ENCODE results near the gene ATXN3L.

The ATXN3L gene

GRCh38 chrX:13309631-13310030 lies 10.2 kb downstream of the ATXN3L start:
- no peaks in the 10 kb centered on the region for H3K9me3 ChIP-seq (ENCODE audit: insufficient read depth, low read length)

GRCh38 chrX:13307041-13307440 lies 12.8 kb downstream of the ATXN3L start:
- H3K9me2 ChIP-seq (replicated peaks; ENCODE audit: insufficient read depth, low read length) = no peaks in the 10 kb centered on the region
- no peak overlapping the region for H2AFZ ChIP-seq (ENCODE audit: low read depth, low read length, severe bottlenecking)
- H3K9ac ChIP-seq (ENCODE audit: low read length) = no peak overlapping the region
- H3K4me3 ChIP-seq (ENCODE audit: insufficient read depth, low read length, poor library complexity, severe bottlenecking) = no peak overlapping the region
- no peaks in the 10 kb centered on the region for H3K9me3 ChIP-seq (ENCODE audit: insufficient read depth, low read length)
- no peaks in the 10 kb centered on the region for H3K36me3 ChIP-seq (ENCODE audit: low read length)
- no peaks in the 10 kb centered on the region for H3F3A ChIP-seq (ENCODE audit: insufficient read depth)
- H3K4me2 ChIP-seq (ENCODE audit: low read depth, low read length, poor library complexity, severe bottlenecking) = no peak overlapping the region
- H3K79me2 ChIP-seq (ENCODE audit: insufficient read depth, low read length) = no peaks in the 10 kb centered on the region
- no peaks in the 10 kb centered on the region for H3K27me3 ChIP-seq (ENCODE audit: low read length)
- no peak overlapping the region for H3K27ac ChIP-seq (ENCODE audit: low read depth, low read length)
- TF ChIP-seq EZH2phosphoT487 (conservative IDR thresholded peaks at IDR 0.05; ENCODE audit: low read length) = no peak
- TF ChIP-seq, protein P1, sequence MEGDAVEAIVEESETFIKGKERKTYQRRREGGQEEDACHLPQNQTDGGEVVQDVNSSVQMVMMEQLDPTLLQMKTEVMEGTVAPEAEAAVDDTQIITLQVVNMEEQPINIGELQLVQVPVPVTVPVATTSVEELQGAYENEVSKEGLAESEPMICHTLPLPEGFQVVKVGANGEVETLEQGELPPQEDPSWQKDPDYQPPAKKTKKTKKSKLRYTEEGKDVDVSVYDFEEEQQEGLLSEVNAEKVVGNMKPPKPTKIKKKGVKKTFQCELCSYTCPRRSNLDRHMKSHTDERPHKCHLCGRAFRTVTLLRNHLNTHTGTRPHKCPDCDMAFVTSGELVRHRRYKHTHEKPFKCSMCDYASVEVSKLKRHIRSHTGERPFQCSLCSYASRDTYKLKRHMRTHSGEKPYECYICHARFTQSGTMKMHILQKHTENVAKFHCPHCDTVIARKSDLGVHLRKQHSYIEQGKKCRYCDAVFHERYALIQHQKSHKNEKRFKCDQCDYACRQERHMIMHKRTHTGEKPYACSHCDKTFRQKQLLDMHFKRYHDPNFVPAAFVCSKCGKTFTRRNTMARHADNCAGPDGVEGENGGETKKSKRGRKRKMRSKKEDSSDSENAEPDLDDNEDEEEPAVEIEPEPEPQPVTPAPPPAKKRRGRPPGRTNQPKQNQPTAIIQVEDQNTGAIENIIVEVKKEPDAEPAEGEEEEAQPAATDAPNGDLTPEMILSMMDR (IDR thresholded peaks at IDR 0.05; ENCODE audit: insufficient read depth, low read length, poor library complexity, severe bottlenecking) = no peak
- H4K20me1 ChIP-seq (ENCODE audit: low read depth, low read length) = no peaks in the 10 kb centered on the region

More at GRCh38 chrX:13309631-13310030, 10.2 kb downstream of the ATXN3L start:
- Histone ChIP-seq H4K20me1 (ENCODE audit: low read depth, low read length) (no peaks in the 10 kb centered on the region), H3K4me3 (ENCODE audit: insufficient read depth, low read length, poor library complexity, severe bottlenecking) (no peak overlapping the region), H3K36me3 (ENCODE audit: low read length) (no peaks in the 10 kb centered on the region), H3K9me2 (replicated peaks; ENCODE audit: insufficient read depth, low read length) (no peaks in the 10 kb centered on the region), H3K4me2 (ENCODE audit: low read depth, low read length, poor library complexity, severe bottlenecking) (no peak overlapping the region), H3K79me2 (ENCODE audit: insufficient read depth, low read length) (no peaks in the 10 kb centered on the region), H3K9ac (ENCODE audit: low read length) (no peak overlapping the region), H3F3A (ENCODE audit: insufficient read depth) (no peaks in the 10 kb centered on the region), H3K27ac (ENCODE audit: low read depth, low read length) (no peak overlapping the region), H3K27me3 (ENCODE audit: low read length) (no peaks in the 10 kb centered on the region), H2AFZ (ENCODE audit: low read depth, low read length, severe bottlenecking) (no peak overlapping the region)
- TF ChIP-seq EZH2phosphoT487 (conservative IDR thresholded peaks at IDR 0.05; ENCODE audit: low read length) = no peak
- TF ChIP-seq, protein P1 (IDR thresholded peaks at IDR 0.05; ENCODE audit: insufficient read depth, low read length, poor library complexity, severe bottlenecking) = no peak

DNA sequence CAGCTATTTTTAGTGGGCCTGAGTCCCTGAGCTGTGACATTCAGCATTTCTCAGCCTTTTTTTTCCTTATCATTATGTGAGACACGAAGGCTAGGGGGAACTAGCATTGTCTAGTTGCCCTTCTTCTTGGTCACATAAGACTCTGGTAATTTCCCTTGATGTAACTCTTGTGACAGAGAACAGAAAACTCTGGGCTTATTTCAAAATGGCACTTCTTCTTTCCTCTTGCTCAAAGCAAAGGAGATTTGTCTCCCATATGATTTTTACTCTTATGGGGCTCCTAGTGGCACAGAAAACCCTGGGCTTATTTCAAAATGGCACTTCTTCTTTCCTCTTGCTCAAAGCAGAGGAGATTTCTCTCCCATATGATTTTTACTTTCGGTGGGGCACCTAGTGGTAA lies 14.7 kb downstream of the ATXN3L start:
- no peaks in the 10 kb centered on the region for H4K20me1 ChIP-seq (ENCODE audit: low read depth, low read length)
- no peaks in the 10 kb centered on the region for H3K9me2 ChIP-seq (replicated peaks; ENCODE audit: insufficient read depth, low read length)
- H3K4me2 ChIP-seq (ENCODE audit: low read depth, low read length, poor library complexity, severe bottlenecking) = no peak overlapping the region
- H2AFZ ChIP-seq (ENCODE audit: low read depth, low read length, severe bottlenecking) = no peak overlapping the region
- H3K79me2 ChIP-seq (ENCODE audit: insufficient read depth, low read length) = no peaks in the 10 kb centered on the region
- H3K27me3 ChIP-seq (ENCODE audit: low read length) = no peaks in the 10 kb centered on the region
- no peaks in the 10 kb centered on the region for H3K36me3 ChIP-seq (ENCODE audit: low read length)
- TF ChIP-seq, protein P1 (IDR thresholded peaks at IDR 0.05; ENCODE audit: insufficient read depth, low read length, poor library complexity, severe bottlenecking) = no peak
- no peak for TF ChIP-seq EZH2phosphoT487 (conservative IDR thresholded peaks at IDR 0.05; ENCODE audit: low read length)
- H3K27ac ChIP-seq (ENCODE audit: low read depth, low read length) = no peak overlapping the region
- no peaks in the 10 kb centered on the region for H3F3A ChIP-seq (ENCODE audit: insufficient read depth)
- H3K9me3 ChIP-seq (ENCODE audit: insufficient read depth, low read length) = no peaks in the 10 kb centered on the region
- no peak overlapping the region for H3K4me3 ChIP-seq (ENCODE audit: insufficient read depth, low read length, poor library complexity, severe bottlenecking)
- H3K9ac ChIP-seq (ENCODE audit: low read length) = no peak overlapping the region

Data from SU-DHL-6 (cell line).